Measurements from ENCODE around the gene LIPH.
"Not testable (repeated sequence)": the region's sequence is repeated elsewhere in the genome, so short reads cannot be mapped to it uniquely, and the experiment has no call there.

Gene LIPH

DNA sequence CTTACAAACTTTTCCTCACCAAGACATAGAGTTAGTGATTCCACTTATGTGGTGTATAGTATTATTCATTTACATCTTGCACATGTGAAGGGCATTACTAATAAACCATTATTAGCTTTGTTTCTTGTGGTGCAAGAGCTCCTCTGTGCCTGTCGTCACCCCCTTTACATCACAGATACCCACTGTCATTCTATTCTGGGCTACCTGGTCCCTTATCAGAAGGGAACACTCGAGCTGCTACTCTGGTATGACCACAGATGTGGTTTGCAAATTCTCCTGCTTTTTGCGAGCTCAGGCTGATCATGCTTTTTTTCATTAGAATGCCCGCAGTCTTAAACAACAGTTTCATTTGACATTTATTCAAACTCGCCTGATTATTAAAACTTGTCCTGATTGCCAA is 19.8 kb upstream of the LIPH start:
- Histone ChIP-seq H3K9me3 (ENCODE audit: severe bottlenecking) (peaks cover 2% of the 10 kb centered on the region), H3K27ac (no peak overlapping the region), H3K27me3 (ENCODE audit: insufficient read depth, low read depth, severe bottlenecking) (no peaks in the 10 kb centered on the region), H3K4me3 (ENCODE audit: low read depth, low read length) (no peak overlapping the region), H3K36me3 (no peaks in the 10 kb centered on the region)
- no peak for TF ChIP-seq CTCF (IDR thresholded peaks at IDR 0.05; ENCODE audit: low read depth, low read length)
- DNase-seq, result no peak

GRCh38 chr3:185561958-185562357 is 9.6 kb upstream of the LIPH start:
- Histone ChIP-seq H3K27me3 (ENCODE audit: insufficient read depth, low read depth, severe bottlenecking) (no peaks in the 10 kb centered on the region), H3K9me3 (ENCODE audit: severe bottlenecking) (no peaks in the 10 kb centered on the region), H3K27ac (no peak overlapping the region), H3K36me3 (no peaks in the 10 kb centered on the region), H3K4me3 (ENCODE audit: low read depth, low read length) (no peak overlapping the region)
- no peak for TF ChIP-seq CTCF (IDR thresholded peaks at IDR 0.05; ENCODE audit: low read depth, low read length)
- no peak for DNase-seq

DNA sequence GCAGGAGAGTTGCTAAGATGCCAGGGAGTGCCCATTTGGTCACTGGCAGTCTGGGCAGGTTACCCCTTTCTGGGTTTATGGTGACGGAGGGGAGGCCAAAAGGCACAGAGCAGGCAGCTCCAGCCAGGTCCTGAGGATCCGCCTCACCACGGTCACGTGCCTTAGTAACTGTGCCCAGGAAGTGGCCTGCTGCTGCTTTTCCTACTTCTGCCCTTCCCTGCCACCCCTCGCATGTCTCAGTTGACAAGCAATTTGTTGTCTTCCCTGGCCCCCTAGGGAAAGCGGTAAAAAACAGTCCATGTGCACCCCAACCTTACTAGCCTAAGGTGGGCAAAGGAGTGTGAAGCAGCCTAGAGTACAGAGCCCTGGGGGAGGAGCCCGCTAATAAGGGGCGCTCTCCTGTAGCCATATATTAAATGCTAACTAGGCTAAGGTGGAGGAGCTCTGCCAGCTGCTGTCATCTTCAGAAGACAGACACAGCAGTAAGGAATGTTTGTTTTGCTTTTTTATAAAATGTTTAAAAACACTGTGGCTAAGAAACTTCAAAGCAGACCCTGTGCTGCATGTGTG is 9.1 kb upstream of the LIPH start:
- no peaks in the 10 kb centered on the region for H3K36me3 ChIP-seq
- H3K27me3 ChIP-seq (ENCODE audit: insufficient read depth, low read depth, severe bottlenecking), result no peaks in the 10 kb centered on the region
- H3K9me3 ChIP-seq (ENCODE audit: severe bottlenecking), result no peaks in the 10 kb centered on the region
- H3K4me3 ChIP-seq (ENCODE audit: low read depth, low read length), result no peak overlapping the region
- no peak overlapping the region for H3K27ac ChIP-seq
- TF ChIP-seq CTCF (IDR thresholded peaks at IDR 0.05; ENCODE audit: low read depth, low read length), result no peak
- no peak for DNase-seq

GRCh38 chr3:185560676-185561075 is 8.3 kb upstream of the LIPH start:
- no peak overlapping the region for H3K4me3 ChIP-seq (ENCODE audit: low read depth, low read length)
- no peaks in the 10 kb centered on the region for H3K9me3 ChIP-seq (ENCODE audit: severe bottlenecking)
- no peaks in the 10 kb centered on the region for H3K36me3 ChIP-seq
- TF ChIP-seq CTCF (IDR thresholded peaks at IDR 0.05; ENCODE audit: low read depth, low read length), result no peak
- H3K27ac ChIP-seq, result no peak overlapping the region
- no peak for DNase-seq
- H3K27me3 ChIP-seq (ENCODE audit: insufficient read depth, low read depth, severe bottlenecking), result no peaks in the 10 kb centered on the region

GRCh38 chr3:185559706-185560090 is 7.3 kb upstream of the LIPH start:
- Histone ChIP-seq H3K36me3 (no peaks in the 10 kb centered on the region), H3K27ac (no peak overlapping the region), H3K27me3 (ENCODE audit: insufficient read depth, low read depth, severe bottlenecking) (no peaks in the 10 kb centered on the region), H3K4me3 (ENCODE audit: low read depth, low read length) (no peak overlapping the region), H3K9me3 (ENCODE audit: severe bottlenecking) (no peaks in the 10 kb centered on the region)
- no peak for TF ChIP-seq CTCF (IDR thresholded peaks at IDR 0.05; ENCODE audit: low read depth, low read length)
- no peak for DNase-seq

DNA sequence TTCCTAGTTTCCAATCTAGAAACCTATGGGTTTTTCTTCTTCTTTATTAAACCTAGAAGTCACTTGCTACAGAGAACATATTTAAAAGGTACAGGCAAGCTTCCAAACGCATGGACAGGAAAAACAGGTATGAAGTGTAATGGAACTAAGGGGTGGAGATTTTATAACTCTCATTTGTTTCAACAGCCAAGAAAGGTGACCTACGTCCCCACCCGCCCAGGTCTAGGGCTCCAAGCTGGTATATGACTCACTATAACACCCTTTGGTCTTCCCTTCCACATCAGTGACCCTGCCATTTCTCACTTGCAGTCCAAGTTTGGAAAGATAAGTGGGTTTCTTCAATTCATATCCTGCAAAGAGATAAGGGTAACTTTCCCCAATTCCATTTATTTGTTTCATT is 6.0 kb upstream of the LIPH start:
- DNase-seq, result no peak
- Histone ChIP-seq H3K36me3 (no peaks in the 10 kb centered on the region), H3K27ac (no peak overlapping the region), H3K27me3 (ENCODE audit: insufficient read depth, low read depth, severe bottlenecking) (no peaks in the 10 kb centered on the region), H3K4me3 (ENCODE audit: low read depth, low read length) (no peak overlapping the region), H3K9me3 (ENCODE audit: severe bottlenecking) (no peaks in the 10 kb centered on the region)
- TF ChIP-seq CTCF (IDR thresholded peaks at IDR 0.05; ENCODE audit: low read depth, low read length), result no peak

DNA sequence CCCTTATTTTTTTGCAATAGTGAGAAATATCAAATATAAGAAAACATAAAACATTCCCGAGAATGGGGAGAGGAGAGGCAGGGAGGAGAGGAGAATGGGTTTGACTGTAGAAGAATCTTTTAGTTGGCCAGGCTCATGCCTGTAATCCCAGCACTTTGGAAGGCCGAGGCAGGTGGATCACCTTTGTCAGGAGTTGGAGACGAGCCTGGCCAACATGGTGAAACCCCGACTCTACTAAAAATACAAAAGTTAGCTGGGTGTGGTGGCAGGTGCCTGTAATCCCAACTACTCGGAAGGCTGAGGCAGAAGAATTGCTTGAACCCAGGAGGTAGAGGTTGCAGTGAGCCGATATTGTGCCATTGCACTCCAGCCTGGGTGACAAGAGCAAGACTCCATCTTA is 4.3 kb upstream of the LIPH start:
- not testable (repeated sequence) for H3K36me3 ChIP-seq; H3K27ac ChIP-seq; H3K9me3 ChIP-seq (ENCODE audit: severe bottlenecking); DNase-seq; H3K27me3 ChIP-seq (ENCODE audit: insufficient read depth, low read depth, severe bottlenecking); H3K4me3 ChIP-seq (ENCODE audit: low read depth, low read length)

Data from WERI-Rb-1 (cell line).